ENCODE data around the gene PSME3IP1.

The PSME3IP1 gene

GRCh38 chr16:57145046-57146021 lies 40.5 kb downstream of the PSME3IP1 start:
- no peak for DNase-seq (ENCODE audit: low read depth in 1 of 2, low spot score in 1 of 2)

DNA sequence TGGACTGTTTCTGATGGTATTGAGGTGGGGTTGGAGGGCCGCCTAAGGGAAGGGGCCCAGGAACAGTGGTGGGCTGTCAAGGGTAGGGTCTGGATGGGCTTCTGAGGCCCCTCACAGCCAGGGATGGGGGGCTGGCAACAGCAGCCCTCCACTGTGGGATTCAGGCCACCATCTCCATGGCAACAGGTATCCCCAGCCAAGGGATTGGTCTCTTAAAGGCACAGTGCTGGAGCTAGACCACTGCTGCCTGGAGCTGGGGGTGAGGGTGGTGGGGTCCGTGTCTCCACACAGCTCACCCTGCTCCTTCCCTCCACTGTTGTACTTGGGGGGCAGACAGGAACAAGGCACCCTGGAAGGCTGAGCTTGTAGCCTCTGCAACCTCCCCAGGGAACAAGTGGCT lies 41.8 kb downstream of the PSME3IP1 start:
- DNase-seq (ENCODE audit: low read depth in 1 of 2, low spot score in 1 of 2), result no peak

GRCh38 chr16:57143149-57143921 lies 42.5 kb downstream of the PSME3IP1 start:
- no peak for DNase-seq (ENCODE audit: low read depth in 1 of 2, low spot score in 1 of 2)

GRCh38 chr16:57141822-57142631 lies 43.8 kb downstream of the PSME3IP1 start:
- no peak for DNase-seq (ENCODE audit: low read depth in 1 of 2, low spot score in 1 of 2)

- DNase-seq (ENCODE audit: low read depth in 1 of 2, low spot score in 1 of 2), result no peak
These were observed 44.7 kb downstream of the PSME3IP1 start for GRCh38 chr16:57140931-57141668.

DNA sequence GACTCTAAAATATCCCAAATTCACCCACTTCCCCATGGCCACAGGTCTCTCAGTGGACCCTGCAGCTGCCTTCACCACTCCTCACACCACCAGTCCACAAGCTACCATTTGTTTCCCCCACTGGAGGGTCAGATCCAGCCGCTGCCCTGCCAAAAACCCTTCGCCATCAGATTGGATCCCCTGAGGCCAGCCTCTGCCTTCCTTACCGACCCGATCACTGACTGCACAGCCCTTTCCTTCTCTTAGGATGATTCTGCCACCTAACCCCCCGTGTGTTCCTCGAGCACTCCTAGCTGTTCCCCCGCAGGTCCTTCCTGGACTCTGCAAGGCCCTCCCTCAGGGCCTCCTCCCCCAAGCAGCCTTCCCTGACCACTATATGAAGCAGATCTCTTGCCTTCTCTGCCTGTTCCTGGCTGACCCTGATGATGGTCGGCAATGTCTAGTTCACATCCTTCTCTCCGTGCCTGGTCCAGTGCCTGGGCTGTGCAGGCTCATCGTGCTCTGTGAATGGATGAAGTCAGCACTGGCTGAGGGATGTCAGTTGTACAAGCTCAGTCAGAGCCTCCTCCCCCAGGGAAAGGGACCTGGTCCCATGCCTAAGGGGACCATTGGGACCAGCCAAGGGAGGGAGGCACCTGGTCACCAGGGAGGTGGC lies 47.4 kb downstream of the PSME3IP1 start:
- no peak for DNase-seq (ENCODE audit: low read depth in 1 of 2, low spot score in 1 of 2)

GRCh38 chr16:57137566-57138273 lies 48.1 kb downstream of the PSME3IP1 start:
- DNase-seq (ENCODE audit: low read depth in 1 of 2, low spot score in 1 of 2), result no peak

DNA sequence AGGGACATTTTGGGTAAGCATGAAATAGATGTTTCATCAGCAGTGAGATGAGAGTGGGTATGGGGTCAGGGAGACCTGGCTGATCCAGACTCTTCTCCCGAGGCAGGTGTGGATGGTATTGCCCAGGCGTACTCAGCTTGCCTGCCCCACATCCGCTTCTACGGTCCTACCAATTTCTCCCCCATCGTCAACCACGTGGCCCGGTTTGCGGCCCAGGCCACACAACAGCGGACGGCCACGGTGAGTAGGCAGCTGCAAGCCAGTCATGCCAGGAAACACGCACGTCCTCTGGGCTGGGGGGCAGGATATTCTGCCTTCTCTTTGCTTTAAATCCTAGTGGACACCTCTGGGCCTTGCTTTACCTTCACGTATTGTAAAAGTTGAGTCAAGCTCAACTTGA lies 48.8 kb downstream of the PSME3IP1 start:
- DNase-seq (ENCODE audit: low read depth in 1 of 2, low spot score in 1 of 2), result no peak

DNA sequence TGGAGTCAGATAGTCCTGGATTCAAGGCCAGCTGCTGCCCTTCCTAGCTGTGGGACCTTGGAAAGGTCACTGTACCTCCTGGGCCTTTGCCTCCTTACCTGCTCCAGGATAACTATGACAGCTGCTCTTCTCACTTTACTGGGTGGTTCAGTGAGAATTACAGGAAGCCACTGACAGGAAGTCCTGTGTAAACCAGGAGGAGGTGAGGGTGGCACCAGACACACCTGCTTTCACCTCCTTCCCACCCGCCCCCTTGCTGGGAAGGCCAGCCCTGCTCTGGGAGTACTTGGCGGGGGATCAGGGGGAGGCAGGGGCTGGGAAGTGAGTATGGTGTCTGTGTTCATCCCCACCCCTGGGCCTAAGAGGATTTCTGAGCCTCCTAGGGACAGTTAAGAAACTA lies 50.9 kb downstream of the PSME3IP1 start:
- DNase-seq (ENCODE audit: low read depth in 1 of 2, low spot score in 1 of 2), result peak in 1 of 2 donors; percentile 9

DNA sequence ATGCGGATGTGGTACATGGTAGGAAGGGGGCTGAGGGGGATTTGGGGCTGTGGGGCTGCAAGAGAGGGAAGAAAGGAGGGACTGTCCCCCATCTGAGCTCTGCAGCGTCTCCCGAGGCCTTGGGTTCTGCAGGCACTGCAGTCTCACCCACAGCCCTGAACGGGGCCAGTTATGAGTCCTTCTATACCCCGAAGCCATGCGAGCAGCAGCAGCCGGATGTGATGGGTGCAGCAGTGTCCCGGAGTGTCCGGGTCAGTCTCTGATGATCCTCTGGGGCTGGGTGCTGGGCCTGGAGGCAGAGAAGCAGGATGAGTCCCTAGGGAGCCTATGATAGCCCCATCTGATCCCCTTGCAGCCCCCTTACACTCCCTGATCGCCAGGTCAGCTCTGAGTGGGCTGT lies 52.0 kb downstream of the PSME3IP1 start:
- DNase-seq (ENCODE audit: low read depth in 1 of 2, low spot score in 1 of 2), result no peak

GRCh38 chr16:57133031-57133430 lies 52.8 kb downstream of the PSME3IP1 start:
- DNase-seq (ENCODE audit: low read depth in 1 of 2, low spot score in 1 of 2), result no peak

DNA sequence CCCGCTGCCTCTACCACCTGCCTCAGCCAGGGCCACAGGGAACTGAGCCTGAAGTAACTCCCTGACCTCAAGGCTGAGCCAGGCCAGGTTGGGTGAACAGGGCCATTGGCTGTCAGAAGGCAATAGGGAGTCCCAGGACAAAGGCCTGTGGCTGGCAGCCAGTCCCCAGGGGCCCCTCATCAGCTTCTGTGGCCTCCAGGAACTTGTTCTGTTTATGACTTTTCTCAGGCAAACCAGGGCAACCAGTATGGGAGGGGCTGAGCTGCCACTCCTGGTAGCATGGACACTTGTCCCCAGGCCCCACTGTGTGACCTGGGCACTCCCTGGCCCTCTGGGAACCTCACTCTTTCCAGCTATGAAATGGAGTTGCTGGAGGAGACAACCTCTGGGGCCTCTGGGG lies 53.4 kb downstream of the PSME3IP1 start:
- no peak for DNase-seq (ENCODE audit: low read depth in 1 of 2, low spot score in 1 of 2)

- no peak for DNase-seq (ENCODE audit: low read depth in 1 of 2, low spot score in 1 of 2)
These were observed 54.4 kb downstream of the PSME3IP1 start for GRCh38 chr16:57131351-57131970.

DNA sequence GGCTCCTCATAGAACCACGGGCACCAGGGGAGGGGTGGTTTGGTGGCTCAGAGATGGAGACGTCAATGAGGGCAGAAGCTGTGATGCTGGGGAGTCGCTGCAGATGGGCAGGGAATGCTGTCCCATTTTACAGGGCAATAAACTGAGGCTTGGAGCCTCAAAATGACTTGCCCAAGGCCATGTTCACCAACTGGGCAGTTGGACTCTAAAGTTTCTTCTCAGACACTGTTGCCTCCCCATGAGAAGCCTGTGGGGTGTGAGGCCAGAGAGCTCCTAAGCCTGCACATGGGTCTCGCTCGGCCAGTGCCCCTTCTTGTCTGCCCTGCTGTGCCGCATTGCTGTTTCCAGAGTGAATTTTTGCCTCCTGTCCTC lies 54.9 kb downstream of the PSME3IP1 start:
- DNase-seq (ENCODE audit: low read depth in 1 of 2, low spot score in 1 of 2), result no peak

DNA sequence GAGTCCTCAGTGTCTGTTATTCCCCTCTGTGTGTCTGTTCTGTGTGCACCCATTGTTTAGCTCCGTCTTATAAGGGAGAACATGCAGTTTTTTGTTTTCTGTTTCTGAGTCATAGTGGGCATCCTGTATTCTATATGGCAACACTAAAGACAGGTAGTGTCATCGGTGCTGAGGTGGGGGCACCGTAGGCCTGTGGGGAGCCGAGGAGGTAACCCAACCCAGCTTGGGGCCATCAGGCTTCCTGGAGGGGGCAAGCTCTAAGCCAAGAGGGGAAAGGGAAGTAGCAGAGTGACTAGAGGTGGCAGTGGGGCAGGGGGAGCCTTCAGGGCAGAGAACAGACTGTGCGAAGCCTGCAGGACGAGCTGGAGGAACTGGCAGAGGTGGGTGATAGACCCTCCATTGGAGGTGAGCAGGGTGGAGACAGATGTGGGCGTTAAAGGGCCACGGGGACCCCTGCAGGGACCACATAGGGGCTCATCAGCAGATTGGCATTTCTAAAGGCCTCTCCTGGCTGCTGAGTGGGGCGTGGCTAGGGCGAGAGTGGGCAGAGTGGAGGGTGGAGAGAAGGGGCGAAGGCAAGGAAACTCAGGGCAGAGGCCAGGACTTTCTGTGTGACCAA lies 57.0 kb downstream of the PSME3IP1 start:
- DNase-seq (ENCODE audit: low read depth in 1 of 2, low spot score in 1 of 2), result peak in 1 of 2 donors; percentile 7

- no peak for DNase-seq (ENCODE audit: low read depth in 1 of 2, low spot score in 1 of 2)
These were observed 58.0 kb downstream of the PSME3IP1 start for GRCh38 chr16:57127836-57128235.

DNA sequence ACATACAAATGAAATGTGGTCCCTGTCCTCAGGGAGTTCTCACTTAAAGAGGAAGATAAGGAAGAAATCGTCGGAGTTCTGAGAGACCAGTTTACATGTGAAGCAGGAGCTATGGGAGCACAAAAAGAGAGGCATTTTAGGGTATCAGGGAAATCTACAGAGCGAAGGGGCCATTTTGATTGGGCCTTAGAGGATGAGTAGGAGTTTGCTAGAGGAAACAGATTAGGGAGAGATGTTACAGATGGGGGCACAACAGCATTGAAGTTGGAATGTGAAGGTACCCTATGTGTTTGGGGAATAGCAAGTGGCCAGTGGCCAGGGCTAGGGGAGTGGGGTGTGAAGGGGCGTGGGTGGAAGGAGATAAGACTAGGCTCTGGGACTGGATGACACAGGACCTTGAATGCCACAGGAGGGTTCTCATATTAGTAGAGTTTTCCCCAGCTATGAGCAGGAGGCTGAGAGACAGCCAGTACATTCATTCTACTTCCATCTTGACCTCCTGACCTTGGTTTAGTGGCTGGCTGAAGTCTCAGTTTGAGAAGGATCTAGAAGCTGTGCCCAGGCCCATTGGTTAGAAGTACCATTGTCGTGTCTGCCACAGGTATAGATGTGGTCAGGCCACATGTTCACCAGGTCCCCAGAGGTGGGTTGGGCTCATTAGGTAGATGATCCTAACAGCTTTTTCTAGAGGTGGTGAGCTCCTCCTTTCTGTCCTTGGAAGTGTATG lies 58.6 kb downstream of the PSME3IP1 start:
- DNase-seq (ENCODE audit: low read depth in 1 of 2, low spot score in 1 of 2), result no peak

- DNase-seq (ENCODE audit: low read depth in 1 of 2, low spot score in 1 of 2), result no peak
These were observed 59.4 kb downstream of the PSME3IP1 start for GRCh38 chr16:57126411-57126810.

Measured in activated T-helper 1 cell treated with anti-CD3 and anti-CD28 coated beads, Interleukin-2, amount 50 U/mL, for 16 hours (primary cell).